SU-DHL-6 (cell line): ENCODE data around the gene JMJD7.

ENCODE experiments used
- EZH2phosphoT487 ChIP-seq: fragments of 200-600 bp; sonication (generic), shearing (Covaris generic); conservative IDR thresholded peaks from 2 replicates; pipeline ENCODE4 v1.6.1; 2018; ENCODE audit warnings: mild to moderate bottlenecking, antibody characterized with exemption, low read length, moderate library complexity, mixed read lengths
- TF ChIP-seq, protein P1 (sequence below): fragments of 200-600 bp; sonication (generic); IDR thresholded peaks from one replicate; pipeline ENCODE4 v1.5.1; 2017; ENCODE audit warnings: antibody characterized with exemption, mild to moderate bottlenecking, low read length, moderate library complexity; ENCODE audit not compliant: insufficient read depth, poor library complexity, severe bottlenecking

DNA sequence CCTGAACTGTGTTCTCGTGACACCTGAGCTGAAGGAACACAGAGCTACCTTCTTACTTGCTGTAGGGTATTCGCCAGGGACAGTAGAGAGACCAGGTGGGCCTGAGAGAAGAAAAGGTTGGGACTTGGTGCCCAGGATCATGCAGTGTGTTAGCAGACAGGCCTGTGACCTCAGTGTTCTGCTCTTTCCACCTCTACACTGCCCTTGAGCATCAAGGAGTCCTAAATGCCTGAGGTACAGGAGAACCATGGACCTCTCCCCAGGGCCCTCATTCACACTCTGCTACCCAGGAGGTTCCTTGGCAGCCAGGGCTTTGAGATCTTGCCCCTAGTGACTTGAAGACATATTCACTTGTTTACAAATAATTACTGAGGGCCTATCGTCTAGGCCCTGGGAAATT lies 22.2 kb upstream of the JMJD7 start:
- TF ChIP-seq, protein P1, sequence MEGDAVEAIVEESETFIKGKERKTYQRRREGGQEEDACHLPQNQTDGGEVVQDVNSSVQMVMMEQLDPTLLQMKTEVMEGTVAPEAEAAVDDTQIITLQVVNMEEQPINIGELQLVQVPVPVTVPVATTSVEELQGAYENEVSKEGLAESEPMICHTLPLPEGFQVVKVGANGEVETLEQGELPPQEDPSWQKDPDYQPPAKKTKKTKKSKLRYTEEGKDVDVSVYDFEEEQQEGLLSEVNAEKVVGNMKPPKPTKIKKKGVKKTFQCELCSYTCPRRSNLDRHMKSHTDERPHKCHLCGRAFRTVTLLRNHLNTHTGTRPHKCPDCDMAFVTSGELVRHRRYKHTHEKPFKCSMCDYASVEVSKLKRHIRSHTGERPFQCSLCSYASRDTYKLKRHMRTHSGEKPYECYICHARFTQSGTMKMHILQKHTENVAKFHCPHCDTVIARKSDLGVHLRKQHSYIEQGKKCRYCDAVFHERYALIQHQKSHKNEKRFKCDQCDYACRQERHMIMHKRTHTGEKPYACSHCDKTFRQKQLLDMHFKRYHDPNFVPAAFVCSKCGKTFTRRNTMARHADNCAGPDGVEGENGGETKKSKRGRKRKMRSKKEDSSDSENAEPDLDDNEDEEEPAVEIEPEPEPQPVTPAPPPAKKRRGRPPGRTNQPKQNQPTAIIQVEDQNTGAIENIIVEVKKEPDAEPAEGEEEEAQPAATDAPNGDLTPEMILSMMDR, result no peak
- no peak for TF ChIP-seq EZH2phosphoT487
